GM12872 (cell line): ENCODE data around the gene DOP1B.

Experiments used
- CTCF ChIP-seq: IDR thresholded peaks from 3 replicates; pipeline ENCODE4 v1.5.1; 2011; ENCODE audit warnings: low read depth, mild to moderate bottlenecking, low read length, moderate library complexity; ENCODE audit not compliant: insufficient read depth

The DOP1B gene

DNA sequence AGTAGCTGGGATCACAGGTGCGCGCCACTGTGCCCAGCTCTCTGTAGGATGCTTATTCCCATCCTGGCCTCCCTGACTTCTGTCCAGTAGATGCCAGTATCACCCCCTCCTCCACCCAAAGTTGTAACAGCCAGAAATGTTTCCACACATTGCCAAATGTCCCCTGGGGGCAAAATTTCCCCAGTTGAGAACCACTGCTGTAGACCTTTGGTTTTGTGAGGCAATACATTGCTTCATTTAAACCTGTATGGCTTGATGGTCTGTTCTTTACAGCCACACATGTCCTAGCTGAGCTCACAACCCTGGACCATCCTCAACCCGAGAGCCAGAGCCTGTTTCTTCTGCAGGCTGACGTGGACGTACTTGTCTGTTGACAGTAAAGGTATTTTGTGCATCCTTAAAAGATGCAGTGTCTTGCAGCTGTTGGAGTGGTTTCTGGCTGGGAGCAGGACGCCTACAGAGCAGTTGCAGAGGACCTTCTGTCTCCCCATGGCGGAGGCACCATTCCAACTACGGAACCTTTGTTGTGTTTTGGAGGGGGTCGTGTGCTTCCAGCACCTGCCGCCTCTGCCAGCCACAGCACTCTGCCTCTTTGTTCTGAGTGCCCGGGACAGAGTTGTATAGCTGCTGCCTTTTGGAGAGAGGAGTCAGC, 26.6 kb downstream of the DOP1B start:
- no peak for TF ChIP-seq CTCF

- TF ChIP-seq CTCF: no peak
These were observed 27.9 kb downstream of the DOP1B start for GRCh38 chr21:36184545-36184944.

- TF ChIP-seq CTCF: no peak
These were observed 28.9 kb downstream of the DOP1B start for GRCh38 chr21:36185523-36185922.

- TF ChIP-seq CTCF: no peak
These were observed 29.5 kb downstream of the DOP1B start for GRCh38 chr21:36186081-36186480.

GRCh38 chr21:36186506-36187399, 30.1 kb downstream of the DOP1B start:
- no peak for TF ChIP-seq CTCF

DNA sequence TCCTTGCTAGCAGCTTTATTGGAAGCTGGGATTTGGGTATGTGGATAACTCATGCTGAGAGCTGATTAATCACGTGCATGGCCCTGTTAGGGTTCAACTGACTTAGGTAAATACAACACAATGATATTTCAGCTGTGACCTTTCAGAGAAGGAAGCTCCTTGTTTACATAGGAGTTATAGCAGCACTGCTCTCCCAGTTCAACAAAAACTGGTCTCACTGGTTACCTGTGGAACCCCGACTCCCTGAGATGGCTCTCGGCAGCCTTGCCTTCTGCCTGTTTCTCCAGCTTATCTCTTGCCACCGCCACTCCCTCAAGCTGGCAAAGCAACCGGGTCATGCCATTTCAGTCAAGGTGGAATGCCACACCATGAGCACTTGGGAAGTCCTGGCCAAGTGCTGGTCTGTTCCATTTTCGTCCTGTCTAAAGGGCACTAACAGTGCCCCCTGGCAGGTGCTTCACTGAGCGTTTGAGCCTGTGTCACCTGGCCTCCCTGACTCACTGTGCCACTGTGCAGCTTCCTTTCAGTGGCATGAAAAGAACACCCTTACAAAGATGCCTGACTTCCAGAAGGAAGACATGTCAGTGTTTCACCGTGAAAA, 31.6 kb downstream of the DOP1B start:
- TF ChIP-seq CTCF: no peak

- no peak for TF ChIP-seq CTCF
These were observed 32.3 kb downstream of the DOP1B start for GRCh38 chr21:36188937-36189336.
